ENCODE data around the gene PIWIL4.

GRCh38 chr11:94532211-94532610 is 35.0 kb upstream of the PIWIL4 start:
- no peak for TF ChIP-seq CTCF (IDR thresholded peaks at IDR 0.05)
- no peak for TF ChIP-seq POLR2A (IDR thresholded peaks at IDR 0.05)
